Heart right ventricle (tissue), 16 donors: ENCODE data around the gene ELFN2. TPM values are rescaled to one million over a fixed set of nuclear protein-coding genes. Genes with fewer than 3 reads are reported as not detected.

Experiments used
- ATAC-seq, 8 donors: fragments of 200-7000 bp; cut with Tn5 transposase; one replicate each; pipeline ENCODE4 v1.9.1; 2020; ENCODE audit warnings: mild to moderate bottlenecking in 8 of 8, moderate library complexity in 8 of 8, moderate number of reproducible peaks in 1 of 8
- DNase-seq, 2 donors: peaks; one replicate each; pipeline ENCODE4 v3.0.0-alpha.2; 2020
- H3K27ac ChIP-seq, 10 donors: fragments of 200-600 bp; sonication (generic) in 2 of 10; one replicate each; pipeline versions ENCODE4 v1.5.0 to v1.8.0; 2020 to 2022; ENCODE audit warnings: mild to moderate bottlenecking in 3 of 10
- H3K27me3 ChIP-seq, 7 donors: fragments of 200-600 bp; one replicate each; pipeline ENCODE4 v1.8.0; 2021 to 2022; ENCODE audit warnings: mild to moderate bottlenecking in 2 of 7
- H3K36me3 ChIP-seq, 9 donors: fragments of 200-600 bp; sonication (generic) in 1 of 9; one replicate each; pipeline versions ENCODE4 v1.5.0 to v1.8.0; 2020 to 2022; ENCODE audit warnings: mild to moderate bottlenecking in 2 of 9
- H3K4me1 ChIP-seq, 9 donors: fragments of 200-600 bp; sonication (generic) in 1 of 9; one replicate each; pipeline versions ENCODE4 v1.5.0 to v1.8.0; 2020 to 2022; ENCODE audit warnings: mild to moderate bottlenecking in 4 of 9
- H3K4me3 ChIP-seq, 10 donors: fragments of 200-600 bp; sonication (generic) in 2 of 10; one replicate each; pipeline versions ENCODE4 v1.5.0 to v1.8.0; 2020 to 2022; ENCODE audit warnings: mild to moderate bottlenecking in 7 of 10, moderate library complexity in 2 of 10
- H3K9me3 ChIP-seq, 11 donors: fragments of 200-600 bp in 10 of 11; sonication (generic) in 2 of 11; one replicate each; pipeline versions ENCODE4 v1.5.0 to v1.8.0; 2013 to 2022; ENCODE audit warnings: mild to moderate bottlenecking in 2 of 11, control low read depth in 1 of 11, moderate library complexity in 1 of 11
- WGBS, 2 donors: extraction: QIAGEN DNeasy Blood & Tissue Kit; methylation state at CpG; one replicate each; pipeline ENCODE4 v1.1.7; 2013; ENCODE audit warnings: inconsistent platforms in 1 of 2; 5-methylcytosine and 5-hydroxymethylcytosine counted together
- intact Hi-C, 10 donors: fragments of 100-400 bp; cut with DNase I; formaldehyde crosslinking; loops; one replicate each; pipeline versions ENCODE4 v1.11.1 to v1.14.2; 2022
- polyA plus RNA-seq, 2 donors: library from polyadenylated mRNA; stranded (reverse); fragments of 200-250 nt; gene quantifications; one replicate each; pipeline ENCODE4 v1.2.3, GENCODE V29; 2013
- total RNA-seq, 10 donors: library from RNA; stranded (reverse); fragmentation: NEBNext Ultra II Directional in 3 of 10; extraction: Animal tissue kit (Norgen Biotek cat#: 25700) in 3 of 10; gene quantifications; one replicate each; pipeline versions ENCODE4 v1.2.1 to v1.2.4, GENCODE V29; 2021 to 2023
- TF ChIP-seq, protein P1 (sequence below), 9 donors: fragments of 200-600 bp; sonication (generic) in 2 of 9; IDR thresholded peaks; one replicate each; pipeline versions ENCODE4 v1.5.0 to v1.8.0; 2021 to 2022; ENCODE audit warnings: antibody characterized with exemption in 9 of 9, mild to moderate bottlenecking in 5 of 9, moderate library complexity in 1 of 9
- donor health status: Arrhythmogenic right ventricular cardiomyopathy.
- donor health status: ischemic (EF 13 %, LVEDD 7.1; RV severe dilation, severe dysfunction).
- donor health status: healthy with polysubstance abuse.
- donor health status: DM: no; HTN: yes; CAD: no.
- donor health status: DM: no; HTN: no; CAD: no.
- donor health status: ischemic (EF 25% LVEDD 6.9; RV normal size, moderate dysfunction).
- donor health status: ischemic (EF 25% LVEDD 5.7; RV mildly dilated, moderate dysfunction).
- donor health status: healthy.
- donor health status: DM: yes; HTN: yes; CAD: no.
- donor health status: Ischemic cardiomyopathy.
- donor health status: ischemic (EF 35%, LVEDD 5.7; RV mildly dilated, moderate dysfunction).
- donor health status: nonischemic (EF 11% LVEDD 7.7; RV severe dilation, severe dysfunction).
- donor health status: DM: yes; HTN: yes; CAD: no.
- donor health status: PGD.
- donor health status: ischemic (EF 29% LVEDD 5.4; RV normal size, mild dysfunction).
- donor health status: nonischemic (EF 23%, LVEDD 6.1; RV moderate dilation, normal function).

ELFN2 gene
- total and polyA plus RNA-seq, 12 donors, result under 0.01 to 0.21 (median 0.05) TPM; not detected in 4

DNA sequence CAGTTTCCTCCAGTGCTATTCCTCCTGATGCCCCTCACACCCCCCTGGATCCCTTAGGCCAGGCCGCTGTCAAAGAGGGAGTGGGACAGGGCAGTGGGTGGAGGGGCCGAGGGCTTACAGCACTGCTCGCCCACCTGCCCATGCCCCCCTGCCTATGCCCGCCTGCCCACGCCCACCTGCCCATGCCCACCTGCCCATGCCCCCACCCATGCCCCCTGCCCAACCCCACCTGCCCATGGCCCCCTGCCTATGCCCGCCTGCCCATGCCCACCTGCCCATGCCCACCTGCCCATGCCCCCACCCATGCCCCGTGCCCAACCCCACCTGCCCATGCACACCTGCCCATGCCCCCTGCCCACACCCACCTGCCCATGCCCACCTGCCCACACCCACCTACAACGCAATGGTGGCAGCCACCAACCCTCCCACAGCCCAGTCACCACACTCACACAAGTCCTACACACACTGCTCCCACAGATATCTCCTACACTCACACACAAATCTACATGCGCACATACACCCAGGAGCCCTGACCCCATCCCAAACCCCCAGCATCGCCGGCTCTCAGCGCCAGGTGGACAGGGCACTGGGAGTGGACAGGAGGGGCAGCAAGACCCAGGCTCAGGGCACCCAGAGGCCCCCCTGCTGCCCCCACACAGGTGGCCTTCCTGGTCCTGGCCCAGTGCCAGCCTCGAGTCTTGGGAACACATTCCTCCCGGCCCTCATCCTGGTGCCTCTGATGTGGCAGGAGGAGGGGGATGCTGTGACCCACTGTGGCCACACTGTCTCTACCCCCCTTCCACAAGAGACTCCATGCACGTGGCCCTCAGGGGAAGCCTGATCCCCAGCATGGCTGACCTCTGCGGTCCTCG, 83.2 kb downstream of the ELFN2 start:
- H3K27ac ChIP-seq, result no peak overlapping the region
- intact Hi-C loops, result no loop called here
- no peaks in the 10 kb centered on the region for H3K36me3 ChIP-seq
- peaks cover 0 to 13% (median 7%) of the 10 kb centered on the region in 9 donors for H3K4me1 ChIP-seq
- H3K4me3 ChIP-seq, result no peak overlapping the region
- no peak for DNase-seq
- peak in 1 of 8 donors; percentile 12 for ATAC-seq
- TF ChIP-seq, protein P1, sequence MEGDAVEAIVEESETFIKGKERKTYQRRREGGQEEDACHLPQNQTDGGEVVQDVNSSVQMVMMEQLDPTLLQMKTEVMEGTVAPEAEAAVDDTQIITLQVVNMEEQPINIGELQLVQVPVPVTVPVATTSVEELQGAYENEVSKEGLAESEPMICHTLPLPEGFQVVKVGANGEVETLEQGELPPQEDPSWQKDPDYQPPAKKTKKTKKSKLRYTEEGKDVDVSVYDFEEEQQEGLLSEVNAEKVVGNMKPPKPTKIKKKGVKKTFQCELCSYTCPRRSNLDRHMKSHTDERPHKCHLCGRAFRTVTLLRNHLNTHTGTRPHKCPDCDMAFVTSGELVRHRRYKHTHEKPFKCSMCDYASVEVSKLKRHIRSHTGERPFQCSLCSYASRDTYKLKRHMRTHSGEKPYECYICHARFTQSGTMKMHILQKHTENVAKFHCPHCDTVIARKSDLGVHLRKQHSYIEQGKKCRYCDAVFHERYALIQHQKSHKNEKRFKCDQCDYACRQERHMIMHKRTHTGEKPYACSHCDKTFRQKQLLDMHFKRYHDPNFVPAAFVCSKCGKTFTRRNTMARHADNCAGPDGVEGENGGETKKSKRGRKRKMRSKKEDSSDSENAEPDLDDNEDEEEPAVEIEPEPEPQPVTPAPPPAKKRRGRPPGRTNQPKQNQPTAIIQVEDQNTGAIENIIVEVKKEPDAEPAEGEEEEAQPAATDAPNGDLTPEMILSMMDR (IDR thresholded peaks at IDR 0.05), result no peak
- 71 to 72% methylated on average over 14 to 16 of the region's 17 CpGs for WGBS, 2 donors
- peaks cover 0 to 50% (median 45%) of the 10 kb centered on the region in 7 donors for H3K27me3 ChIP-seq
- no peaks in the 10 kb centered on the region for H3K9me3 ChIP-seq

DNA sequence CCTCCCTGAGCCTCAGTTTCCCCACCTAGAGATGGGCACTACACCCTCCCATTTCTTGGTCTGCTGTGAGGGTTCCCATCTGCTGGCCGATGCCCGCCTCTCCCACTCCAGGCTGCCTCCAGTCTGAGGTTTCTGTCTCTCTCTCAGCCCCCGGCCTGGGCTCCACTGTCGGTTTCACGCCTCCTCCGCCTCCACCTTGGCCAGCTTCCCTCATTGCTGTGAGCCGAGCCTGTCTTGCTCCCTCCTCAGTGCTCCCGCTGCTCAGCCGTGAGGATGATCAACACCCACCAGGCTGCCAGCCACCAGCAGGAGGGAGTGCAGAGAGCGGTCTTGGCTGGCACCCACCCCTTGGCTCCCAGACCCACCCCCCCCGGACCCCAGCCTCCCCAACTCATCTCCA, 83.9 kb downstream of the ELFN2 start:
- intact Hi-C loops, result no loop called here
- TF ChIP-seq, protein P1 (IDR thresholded peaks at IDR 0.05), result no peak
- H3K27ac ChIP-seq, result no peak overlapping the region
- H3K4me3 ChIP-seq, result no peak overlapping the region
- H3K36me3 ChIP-seq, result no peaks in the 10 kb centered on the region
- H3K27me3 ChIP-seq, result peaks cover 0 to 57% (median 47%) of the 10 kb centered on the region in 7 donors
- WGBS, 2 donors, result 48 to 52% methylated on average over 11 of the region's 11 CpGs
- peaks cover 0 to 13% (median 7%) of the 10 kb centered on the region in 9 donors for H3K4me1 ChIP-seq
- no peak for ATAC-seq
- DNase-seq, result no peak
- H3K9me3 ChIP-seq, result no peaks in the 10 kb centered on the region

GRCh38 chr22:37342065-37342464, 85.2 kb downstream of the ELFN2 start:
- H3K4me3 ChIP-seq, result no peak overlapping the region
- intact Hi-C loops, result no loop called here
- peaks cover 0 to 13% (median 7%) of the 10 kb centered on the region in 9 donors for H3K4me1 ChIP-seq
- ATAC-seq, result no peak
- peaks cover 0 to 70% (median 58%) of the 10 kb centered on the region in 7 donors for H3K27me3 ChIP-seq
- 63 to 67% methylated on average over 6 of the region's 6 CpGs for WGBS, 2 donors
- no peak overlapping the region for H3K27ac ChIP-seq
- no peak for DNase-seq
- H3K9me3 ChIP-seq, result no peaks in the 10 kb centered on the region
- H3K36me3 ChIP-seq, result no peaks in the 10 kb centered on the region
- TF ChIP-seq, protein P1 (IDR thresholded peaks at IDR 0.05), result no peak

DNA sequence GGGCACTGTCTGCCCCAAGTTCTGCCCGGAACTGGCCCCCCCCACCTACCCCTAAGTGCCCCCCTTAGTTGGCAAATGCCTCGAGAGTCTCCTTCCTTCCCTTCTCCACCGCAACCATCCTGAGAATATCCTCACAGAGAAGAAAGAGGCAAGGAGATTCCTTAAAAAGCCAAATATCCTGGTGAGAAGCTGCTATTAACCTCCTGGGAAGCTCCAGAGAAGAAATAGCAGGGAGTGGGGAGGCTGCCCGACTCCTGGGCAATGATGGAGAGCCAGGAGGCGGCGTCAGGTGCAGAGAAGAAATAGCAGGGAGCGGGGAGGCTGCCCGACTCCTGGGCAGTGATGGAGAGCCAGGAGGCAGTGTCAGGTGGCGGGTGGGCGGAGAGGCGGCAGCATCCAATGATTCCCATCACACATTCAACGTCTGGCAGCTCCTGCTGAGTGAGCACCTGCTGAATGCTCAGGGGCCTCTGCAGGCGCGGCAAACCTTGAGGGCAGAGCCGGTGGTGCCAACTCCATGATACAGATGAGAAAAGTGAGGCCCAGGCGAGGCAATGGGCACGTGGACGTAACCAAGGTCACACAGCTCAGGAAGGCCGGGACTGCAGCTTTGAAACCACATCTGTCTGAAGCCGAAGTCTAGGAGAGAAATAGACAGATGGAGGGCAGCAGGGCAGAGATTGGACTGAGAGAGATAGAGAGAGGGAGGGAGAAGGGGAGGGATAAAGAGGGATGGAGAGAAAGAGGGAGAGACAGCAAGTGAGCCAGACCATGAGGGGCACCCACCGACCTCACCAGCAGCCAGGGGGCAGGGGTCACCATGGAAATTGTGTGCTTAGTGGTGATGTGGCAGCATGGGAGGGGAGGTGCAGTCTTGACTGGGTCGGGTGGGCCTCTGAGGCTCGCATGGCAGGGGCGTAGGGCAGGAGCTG, 86.7 kb downstream of the ELFN2 start:
- DNase-seq (no peak), ATAC-seq (no peak)
- H3K9me3 ChIP-seq, result no peaks in the 10 kb centered on the region
- intact Hi-C loops, result no loop called here
- H3K4me1 ChIP-seq, result peaks cover 0 to 3% (median 0%) of the 10 kb centered on the region in 9 donors
- H3K4me3 ChIP-seq, result no peak overlapping the region
- TF ChIP-seq, protein P1 (IDR thresholded peaks at IDR 0.05), result no peak
- 35 to 37% methylated on average over 24 of the region's 24 CpGs for WGBS, 2 donors
- H3K27ac ChIP-seq, result no peak overlapping the region
- H3K36me3 ChIP-seq, result no peaks in the 10 kb centered on the region
- H3K27me3 ChIP-seq, result peaks cover 0 to 85% (median 71%) of the 10 kb centered on the region in 7 donors
